Left kidney (tissue), 1 donor: Measurements from ENCODE around the gene DHH. TPM values are rescaled to one million over a fixed set of nuclear protein-coding genes. Genes with fewer than 3 reads are reported as not detected.

Experiments used
- polyA plus RNA-seq: library from polyadenylated mRNA; unstranded; fragments of 120-200 nt; gene quantifications from one replicate; pipeline ENCODE4 v1.2.1, GENCODE V29; 2013; ENCODE audit not compliant: insufficient read length

DHH gene
- polyA plus RNA-seq, 1 donor, result 0.25 TPM

Other genes starting within 250 kb of the DHH start
- gene DDX23, start 242.6 kb downstream of the DHH start, polyA plus RNA-seq, result 122 TPM
- 2.4 TPM for gene RND1, start 228.9 kb downstream of the DHH start, polyA plus RNA-seq
- 22.4 TPM for gene FKBP11, start 169.3 kb downstream of the DHH start, polyA plus RNA-seq
- 128 TPM for gene ARF3, start 137.3 kb downstream of the DHH start, polyA plus RNA-seq
- 0.12 TPM for gene WNT10B, start 123.1 kb downstream of the DHH start, polyA plus RNA-seq
- gene WNT1, start 116.5 kb downstream of the DHH start, polyA plus RNA-seq, result not detected
- 65.9 TPM for gene DDN, start 95.4 kb downstream of the DHH start, polyA plus RNA-seq
- 95.8 TPM for gene PRKAG1, start 76.0 kb downstream of the DHH start, polyA plus RNA-seq
- gene KMT2D, start 34.0 kb downstream of the DHH start, polyA plus RNA-seq, result 57.7 TPM
- 1.8 TPM for gene RHEBL1, start 24.8 kb downstream of the DHH start, polyA plus RNA-seq
- gene LMBR1L, start 16.0 kb upstream of the DHH start, polyA plus RNA-seq, result 87.7 TPM
- 1,176 TPM for gene TUBA1B, start 36.6 kb upstream of the DHH start, polyA plus RNA-seq
- 433 TPM for gene TUBA1A, start 94.3 kb upstream of the DHH start, polyA plus RNA-seq
- 123 TPM for gene TUBA1C, start 170.3 kb upstream of the DHH start, polyA plus RNA-seq
- gene PRPH, start 200.3 kb upstream of the DHH start, polyA plus RNA-seq, result not detected
- gene TROAP, start 228.5 kb upstream of the DHH start, polyA plus RNA-seq, result 35.9 TPM
- 1.2 TPM for gene C1QL4, start 242.4 kb upstream of the DHH start, polyA plus RNA-seq